Retina (tissue), 1 donor: ENCODE results near the gene MBD6.

ENCODE experiments used
- DNase-seq: peaks from one replicate; pipeline ENCODE4 v3.0.0-alpha.2; 2016

Gene MBD6, protein sequence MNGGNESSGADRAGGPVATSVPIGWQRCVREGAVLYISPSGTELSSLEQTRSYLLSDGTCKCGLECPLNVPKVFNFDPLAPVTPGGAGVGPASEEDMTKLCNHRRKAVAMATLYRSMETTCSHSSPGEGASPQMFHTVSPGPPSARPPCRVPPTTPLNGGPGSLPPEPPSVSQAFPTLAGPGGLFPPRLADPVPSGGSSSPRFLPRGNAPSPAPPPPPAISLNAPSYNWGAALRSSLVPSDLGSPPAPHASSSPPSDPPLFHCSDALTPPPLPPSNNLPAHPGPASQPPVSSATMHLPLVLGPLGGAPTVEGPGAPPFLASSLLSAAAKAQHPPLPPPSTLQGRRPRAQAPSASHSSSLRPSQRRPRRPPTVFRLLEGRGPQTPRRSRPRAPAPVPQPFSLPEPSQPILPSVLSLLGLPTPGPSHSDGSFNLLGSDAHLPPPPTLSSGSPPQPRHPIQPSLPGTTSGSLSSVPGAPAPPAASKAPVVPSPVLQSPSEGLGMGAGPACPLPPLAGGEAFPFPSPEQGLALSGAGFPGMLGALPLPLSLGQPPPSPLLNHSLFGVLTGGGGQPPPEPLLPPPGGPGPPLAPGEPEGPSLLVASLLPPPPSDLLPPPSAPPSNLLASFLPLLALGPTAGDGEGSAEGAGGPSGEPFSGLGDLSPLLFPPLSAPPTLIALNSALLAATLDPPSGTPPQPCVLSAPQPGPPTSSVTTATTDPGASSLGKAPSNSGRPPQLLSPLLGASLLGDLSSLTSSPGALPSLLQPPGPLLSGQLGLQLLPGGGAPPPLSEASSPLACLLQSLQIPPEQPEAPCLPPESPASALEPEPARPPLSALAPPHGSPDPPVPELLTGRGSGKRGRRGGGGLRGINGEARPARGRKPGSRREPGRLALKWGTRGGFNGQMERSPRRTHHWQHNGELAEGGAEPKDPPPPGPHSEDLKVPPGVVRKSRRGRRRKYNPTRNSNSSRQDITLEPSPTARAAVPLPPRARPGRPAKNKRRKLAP

DNA sequence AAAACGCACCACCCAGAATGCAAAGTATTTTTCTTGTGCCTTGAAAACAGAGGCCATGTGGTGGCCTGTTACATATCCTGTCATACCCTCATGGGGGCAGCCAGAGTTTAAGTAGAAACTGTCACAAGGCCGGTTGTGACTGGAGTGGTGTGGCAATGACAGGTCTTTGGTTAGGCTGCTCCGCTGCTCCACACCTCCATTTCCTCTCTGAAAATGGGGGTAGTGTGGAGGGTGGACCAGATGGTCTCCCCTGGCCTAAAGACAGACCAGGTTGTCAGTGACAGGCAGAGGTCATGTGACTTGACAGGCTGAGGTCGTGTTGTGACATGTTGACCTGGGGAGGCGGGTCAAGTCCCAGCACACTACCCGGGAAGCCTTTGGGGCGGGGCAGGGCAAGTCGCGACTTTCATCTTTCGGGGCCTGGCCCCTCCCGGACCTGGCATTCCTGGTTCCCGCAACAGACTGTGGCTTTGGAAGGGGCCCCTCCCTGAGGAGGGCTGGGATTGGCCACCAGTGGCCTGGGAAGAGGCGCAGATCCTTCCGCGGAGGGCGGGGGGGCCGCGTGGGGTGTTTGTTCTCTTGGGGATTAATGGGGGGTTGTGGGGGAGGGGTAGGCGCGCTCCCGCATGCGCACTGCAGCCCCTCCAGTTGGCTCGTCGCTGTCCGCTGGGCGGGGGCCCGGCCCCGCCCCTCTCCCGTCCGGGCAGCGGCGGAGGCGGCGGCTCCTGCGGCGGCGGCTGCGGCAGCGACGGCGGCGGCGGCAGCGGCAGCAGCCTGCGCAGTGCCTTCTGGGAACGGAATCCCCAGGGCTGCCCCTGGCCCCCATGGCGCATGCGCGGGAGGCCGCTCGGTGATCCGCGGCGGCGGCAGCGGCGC, at the start of gene MBD6:
Gene MBD6, plus strand, starts transcription at position 814 of the 876 bp plus-strand sequence. CDS start 1,480 bp downstream, outside the sequence.
- DNase-seq = peak; percentile 89

DNA sequence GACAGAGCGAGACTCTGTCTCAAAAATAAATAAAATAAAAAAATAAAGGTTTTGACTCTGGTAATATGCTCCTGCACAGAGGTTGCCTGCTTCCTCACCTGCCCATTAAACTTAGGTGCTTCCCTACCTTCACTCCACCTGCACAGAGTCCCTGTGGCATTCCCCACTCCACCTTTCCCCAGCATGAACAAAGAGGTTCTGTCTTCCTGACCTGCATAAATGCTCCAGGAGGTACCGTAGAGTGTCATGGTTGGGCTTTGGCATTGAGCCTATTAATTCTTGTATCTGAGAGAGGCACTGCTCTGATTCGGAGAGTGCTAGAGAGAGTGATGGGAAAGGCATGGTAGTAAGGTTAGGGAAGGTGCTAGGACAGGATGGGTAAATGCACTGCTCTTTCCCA, 49.2 kb upstream of the MBD6 start:
- DNase-seq = no peak

DNA sequence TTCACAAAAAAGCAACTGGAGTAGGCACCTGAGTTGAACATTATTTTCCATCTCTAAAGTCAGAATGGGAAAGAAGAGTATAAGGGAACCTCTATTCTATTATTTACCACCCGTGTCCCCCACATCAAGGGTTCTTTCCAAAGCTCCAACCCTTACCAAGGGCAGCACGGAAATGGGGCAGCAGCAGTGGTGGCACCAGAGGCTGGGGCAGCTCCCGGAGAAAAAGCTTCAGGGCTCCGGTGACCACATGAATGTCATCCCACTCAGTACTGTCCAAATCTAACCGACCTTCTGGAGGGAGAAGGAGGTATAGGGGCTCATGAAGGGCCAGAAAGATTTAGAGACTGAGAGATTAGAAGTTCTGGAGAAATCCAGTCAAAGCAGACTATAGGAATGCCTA, 48.7 kb upstream of the MBD6 start:
- no peak for DNase-seq

DNA sequence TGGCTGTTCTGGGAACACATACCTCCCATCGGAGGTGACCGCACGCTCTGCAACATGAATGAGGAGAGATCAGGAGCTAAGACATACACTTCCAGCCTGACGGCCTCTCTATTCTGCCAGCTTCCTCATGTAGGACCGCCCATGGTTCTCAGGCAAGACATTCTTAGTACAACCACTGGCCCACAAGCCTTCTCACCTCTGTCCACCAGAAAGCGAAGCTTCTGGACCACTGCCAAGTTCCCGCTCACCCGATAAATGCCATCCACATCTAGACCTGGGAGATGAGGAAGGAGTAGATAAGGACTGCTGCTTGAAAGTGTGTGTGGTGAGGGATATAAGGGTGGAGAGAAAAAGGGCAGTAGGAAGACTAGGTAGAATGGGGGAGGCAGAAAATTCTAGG, 48.2 kb upstream of the MBD6 start:
- DNase-seq = no peak

DNA sequence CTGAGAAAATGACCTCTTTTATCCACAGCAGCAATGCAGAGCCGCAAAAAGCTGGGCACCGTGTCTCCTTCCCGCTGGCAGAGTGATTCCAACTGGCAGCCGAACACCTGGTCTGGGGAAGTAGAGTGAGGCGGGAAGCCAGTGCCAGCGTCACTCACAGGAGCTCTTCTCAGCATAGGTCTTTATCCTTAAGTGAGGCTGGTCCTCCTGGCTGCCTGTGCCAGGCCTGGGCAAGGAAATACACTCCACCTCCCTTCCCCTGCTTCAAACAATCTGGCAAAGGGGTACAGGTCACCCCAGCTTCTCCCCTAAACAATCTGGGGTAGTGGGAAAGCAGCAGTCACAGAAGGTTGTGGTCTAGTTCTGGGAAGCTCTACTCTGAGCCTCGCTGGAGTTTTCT, 47.8 kb upstream of the MBD6 start:
- no peak for DNase-seq

DNA sequence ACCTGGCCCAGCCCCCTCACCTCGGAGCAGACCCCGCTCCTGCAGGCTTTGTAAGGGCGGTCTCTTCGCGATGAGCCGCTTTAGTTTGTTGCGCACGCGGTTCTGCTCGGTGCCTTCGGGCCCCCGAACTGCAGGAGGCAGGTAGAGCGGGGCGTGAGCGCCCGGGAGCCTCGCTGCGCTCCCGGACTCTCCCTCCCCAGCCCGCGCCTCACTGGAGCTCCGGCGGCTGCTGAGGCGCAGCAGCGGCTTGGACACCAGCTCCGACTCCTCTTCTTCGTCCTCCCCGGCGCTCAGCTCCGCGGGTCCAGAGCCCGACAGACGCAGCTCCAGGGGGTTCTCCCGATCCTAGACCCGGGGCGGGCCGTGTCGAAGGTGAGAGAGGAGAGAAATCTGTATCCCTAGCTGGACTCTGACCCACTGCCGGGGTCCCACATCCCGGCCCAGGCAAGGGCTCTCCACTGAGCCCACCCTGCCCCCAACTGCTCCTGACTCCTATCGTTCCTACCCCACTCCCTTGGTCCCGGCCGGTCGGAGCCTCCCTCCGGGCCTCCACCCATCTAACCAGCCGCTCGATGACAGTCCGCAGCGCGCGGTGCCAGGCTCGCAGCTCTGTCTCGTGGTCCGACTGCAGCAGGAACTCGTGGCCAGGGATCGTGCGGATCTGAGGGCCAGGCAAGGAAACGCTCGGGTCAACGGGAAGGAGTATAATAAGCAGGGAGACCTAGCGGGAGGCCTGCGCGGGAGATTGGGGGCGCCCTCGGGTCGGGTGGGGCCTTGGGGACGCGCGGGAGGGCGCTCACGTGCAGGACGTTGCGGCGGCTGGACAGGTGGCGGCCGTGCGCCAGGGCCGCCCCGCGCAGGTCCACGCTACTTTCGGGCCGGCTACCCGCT, 47.1 kb upstream of the MBD6 start:
- DNase-seq = peak; percentile 74

DNA sequence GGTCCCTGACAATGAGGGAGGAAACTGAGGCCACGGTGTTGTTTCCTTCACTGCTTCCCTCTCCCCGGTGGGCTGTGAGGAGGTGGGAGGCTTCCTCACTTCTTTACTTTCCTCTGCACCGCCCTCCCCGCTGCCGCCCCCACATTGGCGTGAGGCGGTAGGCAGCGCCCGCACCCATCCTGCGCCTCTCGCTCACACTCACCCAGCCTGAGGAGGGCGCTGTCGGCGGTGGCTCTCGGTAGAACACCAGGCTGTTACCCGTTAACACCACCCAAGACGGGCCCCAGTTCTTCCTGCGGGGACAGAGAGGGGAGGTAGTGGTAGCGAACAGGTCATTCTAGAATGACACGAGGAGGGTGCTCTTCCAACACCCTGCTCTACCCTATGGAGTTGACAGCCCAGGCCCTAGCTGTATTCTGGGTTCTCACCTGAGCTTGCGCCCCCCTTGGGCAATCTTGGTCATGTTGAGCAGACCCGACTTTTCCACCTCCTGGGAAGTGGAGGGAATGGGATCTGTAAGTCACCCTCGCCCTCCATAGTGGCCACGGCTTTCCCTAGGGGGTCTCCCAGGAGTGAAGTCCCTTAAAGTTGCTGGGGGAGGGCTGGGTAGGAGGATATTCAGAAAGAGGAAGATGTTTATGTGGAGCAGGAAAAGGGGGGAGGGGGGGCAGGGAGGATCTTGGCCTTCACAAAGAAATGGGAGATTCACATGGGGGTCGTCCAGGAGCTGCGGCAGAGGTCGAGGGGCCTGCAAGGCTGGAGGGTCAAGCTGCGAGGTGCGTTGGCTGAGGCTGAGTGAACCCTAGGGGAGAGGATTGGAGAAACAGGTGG, 46.2 kb upstream of the MBD6 start:
- DNase-seq = no peak

DNA sequence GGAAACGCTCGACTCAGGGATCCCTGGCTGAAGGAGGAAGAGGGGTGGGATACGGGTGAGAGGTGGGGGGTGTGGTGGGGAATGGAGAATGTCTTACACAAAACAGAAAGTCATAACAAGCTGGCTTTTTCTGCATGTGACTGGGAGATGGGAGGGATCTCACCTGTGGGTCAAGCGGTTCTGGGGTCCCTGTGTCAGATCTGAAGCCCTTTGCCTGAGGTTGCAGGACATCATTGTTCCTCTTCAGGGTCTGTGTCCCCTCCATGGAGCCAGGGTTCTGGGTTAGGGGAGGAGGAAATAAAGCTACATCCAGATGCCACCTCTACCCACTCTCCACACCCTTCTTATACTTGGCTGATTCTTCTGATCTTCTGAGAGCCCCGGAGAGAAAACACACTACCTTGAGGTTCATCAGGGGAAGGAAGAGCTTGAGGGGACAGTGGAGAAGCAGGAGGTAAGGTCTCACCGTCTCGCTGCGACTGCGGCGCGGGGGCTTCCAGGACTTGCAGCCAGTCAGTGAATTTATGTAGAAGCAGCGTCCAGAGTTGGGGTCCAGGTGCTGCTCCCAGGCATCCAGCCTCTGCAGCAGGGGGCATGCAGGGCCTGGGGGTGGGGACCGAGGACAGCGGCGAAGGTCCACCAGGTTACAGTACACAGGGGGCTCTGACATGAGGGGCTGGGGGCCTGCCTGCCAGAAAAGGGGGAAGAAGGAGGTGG, 45.5 kb upstream of the MBD6 start:
- no peak for DNase-seq

DNA sequence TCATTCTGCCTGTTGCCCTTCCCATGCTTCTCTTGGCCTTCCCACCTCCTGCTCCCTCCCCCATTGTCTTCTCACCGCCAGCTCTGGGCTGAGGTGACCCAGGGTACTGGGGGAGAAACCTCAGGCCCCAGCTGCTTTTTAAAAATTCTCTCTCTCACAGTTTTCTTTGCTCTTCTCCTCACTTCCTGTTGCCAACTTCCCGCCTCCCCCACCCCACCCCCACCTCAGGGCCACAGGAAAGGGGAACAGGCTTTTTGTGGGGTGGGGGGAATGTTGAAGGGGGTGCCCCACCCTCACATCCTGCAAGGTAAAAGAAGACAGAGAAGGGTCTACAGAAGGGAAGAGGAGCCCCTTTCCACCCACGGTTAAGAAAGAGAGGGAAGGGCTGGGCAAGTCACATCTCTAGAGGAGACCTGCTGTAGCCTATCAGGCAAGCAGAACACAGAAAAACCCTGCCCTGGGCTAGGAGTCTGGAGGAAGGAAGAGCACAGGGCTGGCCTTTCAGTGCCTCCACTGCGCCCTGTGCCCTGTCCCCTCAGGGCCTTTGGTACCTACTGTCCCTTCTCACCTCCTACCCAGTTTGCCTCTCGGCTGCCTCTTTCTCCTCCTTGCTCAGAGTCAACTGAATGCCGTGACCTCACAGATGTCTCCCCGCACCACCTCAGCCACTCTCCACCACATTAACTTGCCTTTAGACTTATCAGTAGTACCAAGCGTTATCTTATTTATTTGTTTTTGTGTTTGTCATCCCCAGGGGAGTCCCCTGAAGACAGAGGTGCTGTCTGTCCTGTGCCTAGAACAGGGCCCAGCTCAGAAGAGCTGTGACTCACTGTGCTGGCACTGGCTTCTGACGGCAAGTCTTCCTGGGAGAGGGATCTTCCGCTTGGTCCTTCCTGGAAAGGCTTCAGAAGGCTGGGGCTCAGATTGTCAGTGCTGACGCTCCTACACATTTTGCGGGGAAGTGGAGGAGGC, 44.6 kb upstream of the MBD6 start:
- no peak for DNase-seq

DNA sequence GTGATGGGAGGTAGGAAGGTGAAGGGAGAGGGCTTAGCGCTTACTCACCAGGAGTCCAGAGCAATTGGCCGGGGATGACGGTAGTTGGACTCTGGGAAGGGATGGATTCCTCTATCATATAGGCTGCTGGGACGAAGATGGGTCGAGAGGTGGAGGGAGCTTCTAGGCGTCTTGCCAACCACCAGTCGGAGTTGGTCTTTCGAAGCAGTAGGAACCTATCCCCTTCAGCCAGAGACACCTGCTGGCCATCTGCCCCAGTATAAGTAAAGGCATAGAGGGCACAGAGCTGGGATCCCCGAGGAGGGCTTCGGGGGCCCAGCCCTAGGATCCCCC, 43.6 kb upstream of the MBD6 start:
- no peak for DNase-seq

DNA sequence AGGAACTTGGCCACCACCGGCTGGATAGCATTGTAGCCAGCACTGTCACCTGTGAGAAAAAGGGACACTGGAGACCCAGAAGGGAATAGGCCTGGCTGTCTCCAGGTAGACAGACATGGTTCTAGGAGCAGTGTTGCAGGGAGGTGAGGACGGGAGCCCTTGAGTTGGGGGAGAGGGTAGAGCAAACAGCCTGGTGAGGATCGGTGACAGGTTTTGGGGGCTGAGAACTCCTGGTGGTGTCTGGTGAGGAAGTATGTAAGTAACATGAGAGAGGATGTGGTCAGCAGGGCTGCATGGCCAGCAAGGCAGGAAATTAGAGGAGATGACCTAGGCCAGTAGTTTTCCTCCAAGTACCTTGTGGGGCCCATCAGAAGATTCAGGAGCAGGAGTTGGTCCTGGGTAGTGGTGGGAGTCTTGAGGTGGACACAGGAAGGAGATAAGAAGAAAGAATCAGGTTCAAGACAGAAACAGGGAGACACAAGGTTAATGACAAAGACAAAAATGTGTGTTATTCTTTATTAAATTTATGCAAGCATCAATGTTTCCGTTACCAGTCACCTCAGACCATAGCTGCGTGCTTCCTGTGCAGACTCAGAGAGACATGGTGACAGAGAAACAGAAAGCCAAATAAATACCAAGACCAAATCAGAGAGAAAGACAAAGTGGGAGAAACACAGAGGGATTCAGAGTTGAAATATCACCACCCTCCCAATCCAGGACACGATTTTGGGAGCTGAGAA, 43.1 kb upstream of the MBD6 start, which contains the start of gene ARHGAP9:
Gene ARHGAP9, minus strand, starts transcription at position 491 of the 740 bp plus-strand sequence. Its CDS starts 460 bp downstream, at position 31.
- no peak for DNase-seq

DNA sequence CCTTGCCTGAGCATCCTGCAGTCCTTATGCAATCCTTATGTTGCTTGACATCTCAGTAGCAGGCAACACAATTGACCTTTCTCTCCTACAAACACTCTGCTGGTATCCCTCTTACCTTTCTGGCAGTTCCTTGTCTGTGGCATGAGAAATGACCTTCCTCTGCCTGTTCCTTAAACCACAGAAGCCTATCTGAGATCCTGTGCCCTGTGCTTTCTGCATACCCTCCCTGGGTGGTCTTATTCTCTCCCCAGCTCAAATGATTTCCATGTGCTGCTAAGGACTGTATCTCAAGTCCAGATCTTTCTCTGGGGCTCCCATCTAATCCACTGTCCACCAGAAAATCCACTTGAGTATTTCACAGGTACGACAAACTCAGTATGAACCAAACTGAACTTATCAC, 41.0 kb upstream of the MBD6 start:
- DNase-seq = no peak

DNA sequence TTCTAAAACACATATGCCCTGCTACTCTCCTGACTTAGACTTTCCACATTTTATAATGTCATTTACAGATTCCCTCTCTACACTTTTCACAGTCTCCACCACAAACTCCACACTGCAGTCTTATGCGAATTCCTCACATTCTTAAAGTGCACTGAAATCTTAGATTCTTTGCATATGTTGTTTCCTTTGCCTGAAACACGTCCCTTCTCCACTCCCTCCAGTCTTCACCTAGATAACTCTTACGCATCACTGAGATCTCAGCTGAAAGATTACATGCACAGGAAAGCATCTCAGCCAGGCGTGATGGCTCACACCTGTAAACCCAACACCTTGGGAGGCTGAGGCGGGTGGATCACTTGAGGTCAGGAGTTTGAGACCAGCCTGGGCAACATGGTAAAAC, 39.2 kb upstream of the MBD6 start:
- no peak for DNase-seq

DNA sequence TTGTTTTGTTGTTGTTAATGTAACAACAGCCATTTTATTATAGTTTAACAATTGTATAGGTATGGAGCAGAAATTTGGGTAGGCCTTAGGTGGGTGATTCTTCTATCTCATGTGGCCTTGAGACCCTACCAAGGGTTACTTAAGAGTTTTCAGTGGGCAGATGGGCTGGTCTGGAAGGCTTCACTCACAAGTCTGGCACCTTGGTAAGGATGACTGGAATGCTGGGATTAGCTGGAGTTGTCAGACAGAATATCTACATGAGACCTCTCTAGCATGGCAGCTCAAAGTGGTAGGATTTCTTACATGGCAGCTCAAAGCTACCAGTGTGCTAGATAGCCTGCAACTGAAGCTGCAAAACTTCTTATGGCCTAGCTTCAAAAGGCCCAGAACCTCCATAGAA, 36.9 kb upstream of the MBD6 start:
- no peak for DNase-seq

DNA sequence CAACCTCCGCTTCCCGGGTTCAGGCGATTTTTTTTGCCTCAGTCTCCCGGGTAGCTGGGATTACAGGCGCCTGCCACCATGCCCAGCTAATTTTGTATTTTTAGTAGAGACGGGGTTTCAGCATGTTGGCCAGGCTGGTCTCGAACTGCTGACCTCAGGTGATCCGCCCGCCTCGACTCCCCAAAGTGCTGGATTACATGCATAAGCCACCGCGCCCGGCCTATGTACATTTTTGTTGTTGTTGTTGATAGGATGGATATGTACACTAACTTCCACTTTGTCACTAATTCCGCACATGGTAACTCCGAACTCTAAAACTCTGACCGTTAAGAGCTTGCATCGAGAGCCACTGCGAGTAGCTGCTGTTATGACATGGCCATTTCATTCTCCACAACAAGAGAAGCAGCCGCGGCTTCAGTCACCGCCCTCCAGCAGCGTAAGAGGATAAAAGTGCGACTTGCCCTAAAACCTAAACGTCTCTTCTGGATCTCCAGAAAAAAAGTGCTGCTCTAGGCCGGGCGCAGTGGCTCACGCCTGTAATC, 35.5 kb upstream of the MBD6 start:
- no peak for DNase-seq

DNA sequence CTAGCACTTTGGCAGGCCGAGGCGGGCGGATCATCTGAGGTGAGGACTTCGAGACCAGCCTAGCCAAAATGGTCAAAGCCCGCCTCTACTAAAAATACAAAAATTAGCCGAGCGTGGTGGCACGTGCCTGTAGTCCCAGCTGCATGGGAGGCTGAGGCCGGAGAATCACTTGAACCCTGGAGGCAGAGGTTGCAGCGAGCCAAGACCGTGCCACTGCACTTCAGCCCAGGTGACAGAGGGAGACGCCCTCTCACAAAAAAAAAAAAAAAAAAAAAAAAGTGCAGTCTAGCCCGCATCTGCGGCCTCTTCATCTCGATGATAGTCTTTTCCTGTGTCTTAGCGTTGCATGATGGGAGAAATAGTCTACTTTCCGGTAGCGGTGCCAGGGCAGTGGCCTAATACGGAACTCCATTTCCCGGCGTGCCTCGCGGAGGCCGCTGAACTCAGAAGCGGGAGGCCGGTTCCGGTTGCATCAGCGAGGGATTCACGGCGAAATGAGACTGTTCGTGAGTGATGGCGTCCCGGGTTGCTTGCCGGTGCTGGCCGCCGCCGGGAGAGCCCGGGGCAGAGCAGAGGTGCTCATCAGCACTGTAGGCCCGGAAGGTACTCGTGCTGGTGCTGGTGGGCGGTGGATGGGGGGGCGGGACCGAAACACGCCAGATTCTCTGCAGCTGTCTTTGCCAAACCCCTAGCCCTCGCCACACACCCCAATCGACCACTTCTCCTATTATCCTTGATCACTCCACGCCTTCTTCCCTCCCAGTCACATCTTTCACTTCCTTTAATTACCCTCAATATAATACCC, 34.8 kb upstream of the MBD6 start, which contains the start of gene MARS1:
Gene MARS1, plus strand, starts transcription at position 472 of the 805 bp plus-strand sequence. Its CDS starts 23 bp downstream, at position 495.
- DNase-seq = peak; percentile 92
